Loucy (cell line): ENCODE data around the gene TMC5.
A peak's percentile ranks its signal among the peaks of the same experiment; 100 is the strongest.

Experiments
- H2AFZ ChIP-seq: fragments of 200-600 bp; sonication (generic); 2 replicates; pipeline ENCODE4 v1.6.0; 2016; ENCODE audit warnings: antibody characterized with exemption, mild to moderate bottlenecking, low read length, moderate library complexity
- H3F3A ChIP-seq: fragments of 200-600 bp; 2 replicates; pipeline ENCODE4 v1.6.0; 2016; ENCODE audit warnings: antibody characterized with exemption, low read depth, mild to moderate bottlenecking
- H3K27me3 ChIP-seq: fragments of 200-600 bp; sonication (generic); 2 replicates; pipeline ENCODE4 v1.6.1; 2014; ENCODE audit warnings: low read length, mild to moderate bottlenecking; ENCODE audit not compliant: insufficient read depth, poor library complexity, severe bottlenecking
- H3K36me3 ChIP-seq: fragments of 200-600 bp; sonication (generic); 2 replicates; pipeline ENCODE4 v1.6.1; 2016; ENCODE audit warnings: low read length; ENCODE audit not compliant: insufficient read depth
- H3K4me1 ChIP-seq: fragments of 200-600 bp; sonication (generic); 2 replicates; pipeline ENCODE4 v1.5.1; 2014; ENCODE audit warnings: low read length, mild to moderate bottlenecking; ENCODE audit not compliant: insufficient read depth, poor library complexity, severe bottlenecking
- H3K4me2 ChIP-seq: fragments of 200-600 bp; sonication (generic); 2 replicates; pipeline ENCODE4 v1.6.0; 2014; ENCODE audit warnings: antibody characterized with exemption, low read length, low read depth, mild to moderate bottlenecking; ENCODE audit not compliant: poor library complexity, severe bottlenecking
- H3K4me3 ChIP-seq: fragments of 200-600 bp; sonication (generic); 2 replicates; pipeline ENCODE4 v1.5.1; 2014; ENCODE audit warnings: low read length, mild to moderate bottlenecking, mixed read lengths; ENCODE audit not compliant: poor library complexity, severe bottlenecking
- H3K79me2 ChIP-seq: fragments of 200-600 bp; sonication (generic); 2 replicates; pipeline ENCODE4 v1.6.1; 2014; ENCODE audit warnings: low read length; ENCODE audit not compliant: insufficient read depth
- H3K9ac ChIP-seq: fragments of 200-600 bp; sonication (generic); 2 replicates; pipeline ENCODE4 v1.6.0; 2014; ENCODE audit warnings: mild to moderate bottlenecking, low read depth, low read length, moderate library complexity; ENCODE audit not compliant: poor library complexity, severe bottlenecking
- H3K9me2 ChIP-seq: fragments of 200-600 bp; sonication (generic); replicated peaks from 2 replicates; pipeline ENCODE4 v1.6.1; 2016; ENCODE audit warnings: low read depth, low read length, mixed read lengths
- H3K9me3 ChIP-seq: fragments of 200-600 bp; sonication (generic); 2 replicates; pipeline ENCODE4 v1.6.1; 2014; ENCODE audit warnings: mild to moderate bottlenecking, antibody characterized with exemption, low read length, low read depth; ENCODE audit not compliant: insufficient read depth
- H4K20me1 ChIP-seq: fragments of 200-600 bp; sonication (generic); 2 replicates; pipeline ENCODE4 v1.6.0; 2014; ENCODE audit warnings: antibody characterized with exemption, low read length, mild to moderate bottlenecking; ENCODE audit not compliant: insufficient read depth, poor library complexity, severe bottlenecking
- CTCF ChIP-seq: fragments of 200-600 bp; sonication (generic); conservative IDR thresholded peaks from 2 replicates; pipeline ENCODE4 v1.5.1; 2014; ENCODE audit warnings: mild to moderate bottlenecking, antibody characterized with exemption, low read length
- EZH2phosphoT487 ChIP-seq: fragments of 200-600 bp; IDR thresholded peaks from 2 replicates; pipeline ENCODE4 v1.6.1; 2018; ENCODE audit warnings: antibody characterized with exemption, mild to moderate bottlenecking, moderate library complexity, borderline replicate concordance

Gene TMC5

GRCh38 chr16:19375561-19376158 is 42.0 kb upstream of the TMC5 start:
- Histone ChIP-seq H4K20me1 (no peaks in the 10 kb centered on the region), H2AFZ (no peak overlapping the region), H3K4me1 (no peaks in the 10 kb centered on the region), H3K4me2 (no peak overlapping the region), H3K36me3 (no peaks in the 10 kb centered on the region), H3K27me3 (no peaks in the 10 kb centered on the region), H3K9me2 (no peaks in the 10 kb centered on the region), H3K79me2 (no peaks in the 10 kb centered on the region), H3K4me3 (no peak overlapping the region), H3F3A (no peaks in the 10 kb centered on the region), H3K9ac (no peak overlapping the region), H3K9me3 (no peaks in the 10 kb centered on the region)
- TF ChIP-seq EZH2phosphoT487 = no peak
- TF ChIP-seq CTCF = peak; percentile 83

DNA sequence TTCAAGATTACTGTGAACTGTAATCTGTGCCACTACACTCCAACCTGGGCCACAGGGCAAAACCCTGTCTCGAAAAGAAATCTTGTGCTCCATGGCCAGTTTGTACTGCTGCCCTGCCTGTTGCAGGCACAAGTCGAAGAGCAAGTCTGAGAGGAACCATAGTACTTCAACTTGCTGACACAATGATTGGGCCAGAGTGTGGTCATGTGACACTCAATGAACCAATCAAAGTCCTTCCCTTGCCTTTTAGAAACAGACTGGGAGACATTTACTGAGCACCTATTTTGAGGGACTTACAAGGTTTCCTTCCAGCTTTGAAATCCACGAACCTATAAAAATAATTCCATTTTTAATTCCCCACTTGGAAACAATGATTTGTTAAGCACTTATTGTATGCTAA is 39.8 kb upstream of the TMC5 start:
- no peak overlapping the region for H3K4me3 ChIP-seq

DNA sequence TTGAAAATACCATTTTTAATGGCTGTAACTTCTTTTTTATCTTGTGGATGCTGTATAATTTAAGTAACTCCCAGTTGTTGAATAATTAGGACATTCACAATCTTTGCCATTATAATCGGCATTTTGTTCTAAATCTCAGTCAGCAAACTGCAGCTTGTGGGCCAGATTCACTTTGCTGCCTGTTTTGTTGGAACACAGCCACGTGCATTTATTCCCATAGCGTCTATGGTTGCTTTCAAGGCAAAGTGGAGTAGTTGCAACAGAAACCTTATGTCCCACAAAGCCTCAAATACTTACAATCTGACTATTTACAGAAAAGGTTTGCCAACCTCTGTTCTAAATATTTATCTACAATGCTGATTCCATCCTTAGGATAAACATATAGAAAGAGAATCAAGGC is 39.2 kb upstream of the TMC5 start:
- H3K9ac ChIP-seq = no peak overlapping the region
- no peak for TF ChIP-seq CTCF
- TF ChIP-seq EZH2phosphoT487 = no peak
- H3K27me3 ChIP-seq = no peaks in the 10 kb centered on the region
- H3K4me2 ChIP-seq = no peak overlapping the region
- H3K9me2 ChIP-seq = no peaks in the 10 kb centered on the region
- H3K4me1 ChIP-seq = peaks cover 2% of the 10 kb centered on the region
- no peaks in the 10 kb centered on the region for H3F3A ChIP-seq
- H3K36me3 ChIP-seq = no peaks in the 10 kb centered on the region
- no peaks in the 10 kb centered on the region for H4K20me1 ChIP-seq
- no peaks in the 10 kb centered on the region for H3K9me3 ChIP-seq
- no peak overlapping the region for H3K4me3 ChIP-seq
- H3K79me2 ChIP-seq = no peaks in the 10 kb centered on the region
- H2AFZ ChIP-seq = no peak overlapping the region

More for the DNA sequence above, 39.8 kb upstream of the TMC5 start:
- Histone ChIP-seq H3K4me1 (no peaks in the 10 kb centered on the region), H3K9me2 (no peaks in the 10 kb centered on the region), H4K20me1 (no peaks in the 10 kb centered on the region), H3K79me2 (no peaks in the 10 kb centered on the region), H3F3A (no peaks in the 10 kb centered on the region), H3K4me2 (no peak overlapping the region), H3K27me3 (no peaks in the 10 kb centered on the region), H3K36me3 (no peaks in the 10 kb centered on the region), H2AFZ (no peak overlapping the region), H3K9me3 (no peaks in the 10 kb centered on the region), H3K9ac (no peak overlapping the region)
- TF ChIP-seq CTCF (no peak), EZH2phosphoT487 (no peak)
